ENCODE data around the gene PACSIN2. TPM values are rescaled to one million over a fixed set of nuclear protein-coding genes. Genes with fewer than 3 reads are reported as not detected.

PACSIN2 gene
- total RNA-seq, 1 donor from 2014 or later = 56.6 TPM

GRCh38 chr22:42883121-42883520 is 131.8 kb downstream of the PACSIN2 start:
- no peak overlapping the region for H3K27ac Mint-ChIP-seq
- H3K27me3 Mint-ChIP-seq (ENCODE audit: low read depth) = no peaks in the 10 kb centered on the region
- H3K36me3 Mint-ChIP-seq = peaks cover 10% of the 10 kb centered on the region
- H3K4me3 Mint-ChIP-seq = no peak overlapping the region
- H3K9me3 Mint-ChIP-seq = no peaks in the 10 kb centered on the region
- TF ChIP-seq CTCF (IDR thresholded peaks at IDR 0.05; ENCODE audit: unreplicated experiment) = no peak
- DNase-seq (ENCODE audit: low spot score in 2 of 2, unreplicated experiment in 2 of 2) = no peak
- no peaks in the 10 kb centered on the region for H3K4me1 Mint-ChIP-seq

- peaks cover 7% of the 10 kb centered on the region for H3K36me3 Mint-ChIP-seq
- no peak for TF ChIP-seq CTCF (IDR thresholded peaks at IDR 0.05; ENCODE audit: unreplicated experiment)
- H3K27ac Mint-ChIP-seq = no peak overlapping the region
- DNase-seq (ENCODE audit: low spot score in 2 of 2, unreplicated experiment in 2 of 2) = no peak
- no peaks in the 10 kb centered on the region for H3K27me3 Mint-ChIP-seq (ENCODE audit: low read depth)
- no peaks in the 10 kb centered on the region for H3K9me3 Mint-ChIP-seq
- no peak overlapping the region for H3K4me3 Mint-ChIP-seq
- H3K4me1 Mint-ChIP-seq = no peaks in the 10 kb centered on the region
Observed at GRCh38 chr22:42881982-42882656, 132.8 kb downstream of the PACSIN2 start.

GRCh38 chr22:42881298-42881697 is 133.7 kb downstream of the PACSIN2 start:
- Mint-ChIP-seq H3K4me3 (no peak overlapping the region), H3K4me1 (no peaks in the 10 kb centered on the region), H3K9me3 (no peaks in the 10 kb centered on the region), H3K36me3 (peaks cover 11% of the 10 kb centered on the region), H3K27me3 (ENCODE audit: low read depth) (no peaks in the 10 kb centered on the region), H3K27ac (no peak overlapping the region)
- TF ChIP-seq CTCF (IDR thresholded peaks at IDR 0.05; ENCODE audit: unreplicated experiment) = no peak
- DNase-seq (ENCODE audit: low spot score in 2 of 2, unreplicated experiment in 2 of 2) = no peak

GRCh38 chr22:42880815-42881214 is 134.1 kb downstream of the PACSIN2 start:
- no peak for TF ChIP-seq CTCF (IDR thresholded peaks at IDR 0.05; ENCODE audit: unreplicated experiment)

GRCh38 chr22:42879371-42880021 is 135.5 kb downstream of the PACSIN2 start:
- no peak for DNase-seq (ENCODE audit: low spot score in 2 of 2, unreplicated experiment in 2 of 2)
- Mint-ChIP-seq H3K4me3 (no peak overlapping the region), H3K4me1 (no peaks in the 10 kb centered on the region), H3K36me3 (peaks cover 14% of the 10 kb centered on the region), H3K27ac (no peak overlapping the region), H3K27me3 (ENCODE audit: low read depth) (no peaks in the 10 kb centered on the region), H3K9me3 (no peaks in the 10 kb centered on the region)
- TF ChIP-seq CTCF (IDR thresholded peaks at IDR 0.05; ENCODE audit: unreplicated experiment) = no peak

More at GRCh38 chr22:42880815-42881214, 134.1 kb downstream of the PACSIN2 start:
- Mint-ChIP-seq H3K9me3 (no peaks in the 10 kb centered on the region), H3K4me3 (no peak overlapping the region), H3K27ac (no peak overlapping the region), H3K4me1 (no peaks in the 10 kb centered on the region), H3K27me3 (ENCODE audit: low read depth) (no peaks in the 10 kb centered on the region), H3K36me3 (peaks cover 11% of the 10 kb centered on the region)
- no peak for DNase-seq (ENCODE audit: low spot score in 2 of 2, unreplicated experiment in 2 of 2)

Measured in mesothelial cell of epicardium (in vitro differentiated cells).